C4-2B (cell line): ENCODE results near the gene NANP.
"Not testable (repeated sequence)": the region's sequence is repeated elsewhere in the genome, so short reads cannot be mapped to it uniquely, and the experiment has no call there.

Experiments used
- H3K27ac ChIP-seq: fragments of 450-650 bp; 2 replicates; pipeline ENCODE4 v1.5.1; 2017
- CTCF ChIP-seq: fragments of 450-650 bp; conservative IDR thresholded peaks from 2 replicates; pipeline ENCODE4 v1.5.1; 2017; ENCODE audit warnings: mild to moderate bottlenecking
- ZFX ChIP-seq: fragments of 450-650 bp; IDR thresholded peaks from 2 replicates; pipeline ENCODE4 v1.6.1; 2017

Gene NANP

DNA sequence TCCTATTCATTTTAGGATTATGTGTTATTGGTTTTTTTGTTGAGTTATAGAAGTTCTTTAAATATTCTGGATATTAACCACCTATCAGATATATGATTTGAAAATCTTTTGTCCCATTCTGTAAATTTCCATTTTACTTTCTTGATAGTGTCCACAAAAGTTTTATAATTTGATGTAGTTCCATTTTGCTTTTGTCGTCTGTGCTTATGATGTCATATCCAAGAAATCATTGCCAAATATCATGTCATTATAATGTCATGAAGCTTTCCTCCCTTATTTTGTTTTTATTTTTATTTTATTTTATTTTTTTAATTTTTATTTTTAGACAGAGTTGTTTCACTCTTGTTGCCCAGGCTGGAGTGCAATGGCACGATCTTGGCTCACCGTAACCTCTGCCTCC lies 21.0 kb upstream of the NANP start:
- TF ChIP-seq ZFX = no peak
- no peak for TF ChIP-seq CTCF
- no peak overlapping the region for H3K27ac ChIP-seq

DNA sequence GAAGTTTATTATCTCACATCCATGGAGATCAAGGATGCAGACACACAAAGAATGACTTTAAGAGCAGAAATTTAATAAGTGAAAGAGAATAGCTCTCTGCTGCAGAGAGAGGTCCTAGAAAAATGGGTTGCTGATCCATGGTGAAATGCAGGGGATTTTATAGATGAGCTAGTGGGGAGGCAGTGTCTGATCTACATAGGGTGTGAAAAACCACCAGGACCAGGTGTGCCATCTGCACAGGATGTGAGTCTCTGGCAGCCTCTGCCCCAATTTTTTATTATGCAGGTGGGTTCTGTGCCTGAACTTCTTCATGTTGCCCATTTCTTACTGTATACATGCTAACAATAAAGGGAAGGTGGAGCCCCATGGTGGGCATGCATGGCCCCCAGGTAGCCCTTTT lies 19.9 kb upstream of the NANP start:
- no peak for TF ChIP-seq CTCF
- no peak for TF ChIP-seq ZFX

DNA sequence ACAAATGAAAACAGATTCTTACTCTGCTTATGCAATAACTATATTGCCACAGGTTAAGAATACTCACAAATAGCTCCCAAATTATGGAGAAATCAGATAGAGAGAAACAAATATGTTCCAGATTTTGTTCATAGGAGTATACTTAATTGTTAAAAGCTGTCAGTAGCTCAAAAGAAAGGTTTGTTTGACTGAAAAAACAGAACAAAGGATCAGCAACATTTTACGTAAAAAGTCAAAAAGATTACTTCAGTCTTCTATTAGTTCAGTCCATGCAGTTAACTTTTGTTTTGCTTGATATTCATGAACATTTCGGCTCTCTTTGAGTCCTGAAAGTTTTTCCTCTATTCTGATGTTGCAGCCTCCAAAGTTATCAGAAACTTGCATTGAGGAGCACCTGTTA lies 13.4 kb upstream of the NANP start:
- TF ChIP-seq CTCF (no peak), ZFX (no peak)
- H3K27ac ChIP-seq = no peak overlapping the region

More for the DNA sequence above, 19.9 kb upstream of the NANP start:
- no peak overlapping the region for H3K27ac ChIP-seq

DNA sequence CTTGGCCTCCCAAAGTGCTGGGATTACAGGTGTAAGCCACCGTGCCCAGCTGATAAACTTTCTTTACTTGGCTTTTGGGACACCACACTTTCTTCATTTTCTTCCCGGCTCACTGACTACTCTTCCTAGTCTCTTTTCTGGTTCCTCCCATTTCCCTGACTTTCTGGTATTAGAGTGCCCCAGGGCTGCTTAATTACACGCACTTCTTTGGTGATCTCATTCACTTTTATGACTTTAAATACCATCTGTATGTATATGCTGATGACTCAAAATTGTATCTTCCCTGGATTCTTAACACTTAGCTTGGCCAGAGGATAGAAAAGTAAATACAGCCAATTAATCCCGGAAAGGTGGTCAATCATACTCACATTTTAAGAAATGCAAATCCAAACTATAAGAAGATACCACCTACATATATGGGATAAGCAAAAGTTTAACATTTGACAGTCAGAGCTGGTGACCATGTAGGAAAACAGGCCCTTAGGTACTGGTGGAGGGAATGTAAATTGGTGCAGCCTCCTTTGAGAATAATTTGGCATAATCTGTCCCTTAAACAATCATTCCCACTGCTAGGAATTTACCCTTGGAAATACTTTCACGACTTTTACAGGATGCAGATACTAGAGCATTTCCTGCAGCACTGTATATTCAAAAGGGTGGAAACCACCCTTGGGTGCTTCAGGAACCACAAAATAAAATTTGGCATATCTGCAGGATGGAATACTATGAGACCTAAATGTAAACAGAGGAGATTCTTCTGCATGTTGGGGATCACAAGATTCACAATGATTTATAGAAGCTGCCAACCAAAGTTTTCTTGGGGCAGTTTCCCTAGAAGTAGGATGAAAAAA lies 9.4 kb upstream of the NANP start:
- H3K27ac ChIP-seq = no peak overlapping the region

GRCh38 chr20:25630615-25631014 lies 6.8 kb upstream of the NANP start:
- H3K27ac ChIP-seq = not testable (repeated sequence)

More for the DNA sequence above, 9.4 kb upstream of the NANP start:
- no peak for TF ChIP-seq CTCF

- TF ChIP-seq CTCF (no peak), ZFX (no peak)
- H3K27ac ChIP-seq = no peak overlapping the region
Observed at GRCh38 chr20:25629816-25630499, 6.1 kb upstream of the NANP start.

GRCh38 chr20:25626779-25627178 lies 3.0 kb upstream of the NANP start:
- H3K27ac ChIP-seq = no peak overlapping the region
- TF ChIP-seq ZFX = no peak
- no peak for TF ChIP-seq CTCF
